ENCODE measurements around the gene EML1.

Gene EML1

GRCh38 chr14:99780690-99781089 lies 12.5 kb upstream of the EML1 start:
- no peak for DNase-seq

- no peak for DNase-seq
Observed at GRCh38 chr14:99781091-99781490, 12.1 kb upstream of the EML1 start.

GRCh38 chr14:99781853-99782610 lies 11.2 kb upstream of the EML1 start:
- no peak for DNase-seq

- no peak for DNase-seq
Observed at GRCh38 chr14:99784508-99784907, 8.7 kb upstream of the EML1 start.

GRCh38 chr14:99785426-99785825 lies 7.8 kb upstream of the EML1 start:
- DNase-seq, result no peak

- no peak for DNase-seq
Observed at GRCh38 chr14:99786511-99786989, 6.7 kb upstream of the EML1 start.

GRCh38 chr14:99788713-99789112 lies 4.5 kb upstream of the EML1 start:
- no peak for DNase-seq

GRCh38 chr14:99789581-99789980 lies 3.6 kb upstream of the EML1 start:
- DNase-seq, result no peak

- DNase-seq, result peak; percentile 9
Observed at GRCh38 chr14:99790201-99790977, 2.8 kb upstream of the EML1 start.

GRCh38 chr14:99790978-99791376 lies 2.2 kb upstream of the EML1 start:
- DNase-seq, result no peak

- no peak for DNase-seq
Observed at GRCh38 chr14:99791476-99792209, 1.6 kb upstream of the EML1 start.

- DNase-seq, result no peak
Observed at GRCh38 chr14:99792210-99792535, 1.0 kb upstream of the EML1 start.

GRCh38 chr14:99792551-99793212 lies 531 bp upstream of the EML1 start:
- DNase-seq, result peak; percentile 13

- no peak for DNase-seq
Observed at GRCh38 chr14:99794151-99794780, 1.1 kb downstream of the EML1 start.

- DNase-seq, result no peak
Observed at GRCh38 chr14:99795046-99795445, 1.8 kb downstream of the EML1 start.

- DNase-seq, result no peak
Observed at GRCh38 chr14:99797231-99797630, 4.0 kb downstream of the EML1 start.

GRCh38 chr14:99800781-99801180 lies 7.6 kb downstream of the EML1 start:
- no peak for DNase-seq

GRCh38 chr14:99802301-99803105 lies 9.3 kb downstream of the EML1 start:
- no peak for DNase-seq

GRCh38 chr14:99803106-99803775 lies 10.0 kb downstream of the EML1 start:
- no peak for DNase-seq

GRCh38 chr14:99803803-99804202 lies 10.6 kb downstream of the EML1 start:
- no peak for DNase-seq

Measured in CD4-positive, alpha-beta T cell treated with Interleukin-17A for 4 hours (primary cell).